ENCODE measurements around the gene MALRD1.

Gene MALRD1

GRCh38 chr10:19408924-19409323 is 360.3 kb downstream of the MALRD1 start:
- no peak for DNase-seq

- DNase-seq = no peak
These were observed 362.5 kb downstream of the MALRD1 start for GRCh38 chr10:19411119-19411518.

GRCh38 chr10:19412531-19412930 is 363.9 kb downstream of the MALRD1 start:
- peak; percentile 22 for DNase-seq

- no peak for DNase-seq
These were observed 367.6 kb downstream of the MALRD1 start for GRCh38 chr10:19416164-19416563.

- no peak for DNase-seq
These were observed 369.1 kb downstream of the MALRD1 start for GRCh38 chr10:19417740-19418139.

- no peak for DNase-seq
These were observed 373.1 kb downstream of the MALRD1 start for GRCh38 chr10:19421674-19422073.

- no peak for DNase-seq
These were observed 377.4 kb downstream of the MALRD1 start for GRCh38 chr10:19426034-19426433.

- DNase-seq = no peak
These were observed 383.2 kb downstream of the MALRD1 start for GRCh38 chr10:19431622-19432351.

GRCh38 chr10:19449860-19450259 is 401.3 kb downstream of the MALRD1 start:
- no peak for DNase-seq

GRCh38 chr10:19451356-19451755 is 402.8 kb downstream of the MALRD1 start:
- DNase-seq = no peak

- no peak for DNase-seq
These were observed 403.3 kb downstream of the MALRD1 start for GRCh38 chr10:19451937-19452336.

GRCh38 chr10:19453967-19454366 is 405.4 kb downstream of the MALRD1 start:
- no peak for DNase-seq

- DNase-seq = no peak
These were observed 413.0 kb downstream of the MALRD1 start for GRCh38 chr10:19461588-19461987.

- no peak for DNase-seq
These were observed 418.1 kb downstream of the MALRD1 start for GRCh38 chr10:19466709-19467108.

- no peak for DNase-seq
These were observed 419.8 kb downstream of the MALRD1 start for GRCh38 chr10:19468413-19468812.

- no peak for DNase-seq
These were observed 420.9 kb downstream of the MALRD1 start for GRCh38 chr10:19469521-19469920.

- DNase-seq = no peak
These were observed 431.3 kb downstream of the MALRD1 start for GRCh38 chr10:19479854-19480253.

- DNase-seq = no peak
These were observed 431.8 kb downstream of the MALRD1 start for GRCh38 chr10:19480353-19480752.

GRCh38 chr10:19483421-19483820 is 434.8 kb downstream of the MALRD1 start:
- no peak for DNase-seq

GRCh38 chr10:19488592-19489280 is 440.1 kb downstream of the MALRD1 start:
- DNase-seq = peak; percentile 22

- DNase-seq = no peak
These were observed 442.6 kb downstream of the MALRD1 start for GRCh38 chr10:19491166-19491565.

GRCh38 chr10:19493917-19494316 is 445.3 kb downstream of the MALRD1 start:
- no peak for DNase-seq

GRCh38 chr10:19497026-19497425 is 448.4 kb downstream of the MALRD1 start:
- no peak for DNase-seq
